HG02981 (cell line): ENCODE measurements around the gene ATG4D.
"Not testable (repeated sequence)": the region's sequence is repeated elsewhere in the genome, so short reads cannot be mapped to it uniquely, and the experiment has no call there.

Experiments used
- ATAC-seq: cut with Tn5 transposase; IDR thresholded peaks from one replicate; pipeline ENCODE4 v1.9.1; 2021; ENCODE audit warnings: mild to moderate bottlenecking, moderate library complexity; ENCODE audit not compliant: unreplicated experiment

ATG4D gene

DNA sequence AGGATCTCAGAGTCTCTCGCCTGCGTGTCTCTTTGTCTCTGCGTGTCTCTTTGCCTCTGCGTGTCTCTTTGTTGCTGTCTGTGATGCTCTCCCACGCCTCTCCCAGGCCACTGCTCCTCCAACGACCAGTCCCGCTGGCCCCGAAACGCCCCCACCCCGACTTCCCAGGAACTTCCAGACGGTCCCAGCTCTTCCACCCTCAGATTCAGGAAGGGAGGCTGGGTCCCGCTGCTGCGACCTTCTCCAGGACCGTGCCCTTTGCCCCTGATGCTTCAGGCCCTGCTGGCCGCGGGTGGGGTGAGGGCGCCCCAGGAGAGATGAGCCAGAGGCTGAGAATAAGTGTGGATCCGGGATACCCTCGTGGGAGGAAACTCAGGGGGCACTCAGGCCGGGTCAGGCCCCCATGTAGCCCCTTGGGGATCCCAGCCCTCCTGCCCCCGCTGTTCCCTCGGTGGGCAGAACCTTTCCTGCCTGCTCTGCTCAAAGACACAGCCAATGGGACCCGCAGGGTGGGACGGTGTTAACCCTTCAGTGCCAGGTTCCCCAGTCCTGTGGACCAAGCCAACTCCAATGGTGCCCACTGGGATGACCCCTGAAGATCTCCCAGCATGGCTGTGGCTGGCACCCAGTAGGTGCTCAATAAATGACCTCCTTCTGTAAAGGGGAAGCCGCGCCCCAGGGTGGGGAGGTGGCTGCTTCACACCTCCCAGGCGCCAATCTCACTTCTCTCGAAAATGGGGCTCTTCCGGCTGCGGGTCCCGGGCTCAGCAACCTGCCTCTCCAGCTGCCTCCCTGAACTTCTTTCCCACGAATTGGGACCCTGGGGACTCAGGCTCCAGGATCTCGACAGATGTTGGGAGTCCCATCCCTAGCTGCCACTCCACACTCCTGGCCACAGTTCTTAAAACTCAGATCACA, 25.0 kb upstream of the ATG4D start:
- no peak for ATAC-seq

- ATAC-seq: no peak
Measured at GRCh38 chr19:10519421-10519820, 24.3 kb upstream of the ATG4D start.

DNA sequence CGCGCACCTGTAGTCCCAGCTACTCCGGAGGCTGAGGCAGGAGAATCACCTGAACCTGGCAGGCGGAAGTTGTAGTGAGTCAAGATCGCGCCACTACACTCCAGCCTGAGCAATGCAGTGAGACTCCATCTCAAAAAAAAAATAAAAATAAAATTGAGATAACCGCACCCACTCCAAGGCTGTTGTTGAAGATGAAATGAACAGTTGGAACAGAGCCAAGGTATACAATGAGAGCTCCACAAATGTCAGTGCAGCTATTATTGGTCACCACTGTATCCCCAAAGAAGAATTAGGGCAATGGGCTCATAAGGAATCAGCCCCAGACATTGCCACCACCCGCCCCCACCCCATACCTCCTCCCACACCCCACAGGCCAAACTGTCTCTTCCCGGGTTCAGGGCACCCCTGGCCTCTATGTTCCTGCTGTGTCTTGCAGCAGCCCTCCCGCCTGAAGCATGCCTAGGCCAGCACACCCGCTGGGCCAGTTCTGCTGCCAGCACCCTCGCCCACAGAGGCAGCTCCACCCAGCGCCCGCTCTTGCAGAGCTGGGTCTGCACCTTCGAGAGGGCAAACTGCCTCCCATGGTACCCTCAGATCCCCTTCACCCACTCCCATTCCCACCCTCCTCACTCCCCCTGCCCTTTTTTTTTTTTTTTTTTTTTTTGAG, 22.9 kb upstream of the ATG4D start:
- ATAC-seq: no peak

DNA sequence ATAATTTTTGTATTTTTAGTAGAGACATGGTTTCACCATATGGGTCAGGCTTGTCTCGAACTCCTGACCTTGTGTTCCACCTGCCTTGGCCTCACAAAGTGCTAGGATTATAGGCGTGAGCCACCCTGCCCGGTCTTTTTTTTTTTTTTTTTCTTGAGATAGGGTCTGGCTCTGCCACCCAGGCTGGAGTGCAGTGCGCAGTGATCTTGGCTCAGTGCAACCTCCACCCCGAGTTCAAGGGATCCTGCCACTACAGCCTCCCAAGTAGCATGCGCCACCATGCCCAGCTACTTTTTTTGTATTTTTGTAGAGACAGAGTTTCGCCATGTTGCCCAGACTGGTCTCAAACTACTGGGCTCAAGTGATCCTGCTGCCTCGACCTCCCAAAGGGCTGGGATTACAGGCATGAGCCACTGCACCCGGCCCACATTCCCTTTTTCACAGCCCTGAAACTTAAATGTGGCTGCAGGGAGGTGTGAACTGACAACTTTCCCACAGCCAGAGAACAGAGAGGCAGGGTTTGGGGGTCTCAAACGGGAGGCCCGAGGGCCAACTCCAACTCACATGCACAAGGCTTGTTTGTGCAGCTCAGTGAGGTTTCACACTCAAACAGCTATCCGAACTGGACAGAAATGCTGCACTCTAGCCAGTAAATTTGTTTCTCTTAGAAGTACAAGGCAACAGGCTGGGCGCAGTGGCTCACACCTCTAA, 22.1 kb upstream of the ATG4D start:
- no peak for ATAC-seq

GRCh38 chr19:10523135-10523636, 20.5 kb upstream of the ATG4D start:
- ATAC-seq: no peak

GRCh38 chr19:10525636-10526035, 18.1 kb upstream of the ATG4D start:
- ATAC-seq: no peak

GRCh38 chr19:10526887-10527286, 16.8 kb upstream of the ATG4D start:
- ATAC-seq: not testable (repeated sequence)

DNA sequence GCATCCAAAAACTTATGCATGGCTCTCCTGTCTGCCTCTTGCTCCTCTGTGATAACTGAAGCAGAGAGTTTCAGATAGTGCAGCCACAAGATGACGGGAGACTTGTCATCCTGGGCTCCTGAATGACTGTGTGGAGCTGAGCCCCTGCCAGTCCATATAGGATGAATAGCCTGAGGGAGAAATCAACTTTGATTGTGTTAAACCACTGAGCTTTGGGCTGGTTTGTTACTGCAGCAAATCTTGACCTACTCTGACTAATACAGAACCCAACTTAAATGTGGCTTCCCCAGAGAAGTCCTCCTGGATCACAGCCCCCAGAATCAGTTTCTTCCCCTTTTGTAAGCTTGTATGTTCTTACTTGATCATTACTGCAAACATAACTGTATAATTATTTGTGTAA, 11.2 kb upstream of the ATG4D start:
- ATAC-seq: no peak

DNA sequence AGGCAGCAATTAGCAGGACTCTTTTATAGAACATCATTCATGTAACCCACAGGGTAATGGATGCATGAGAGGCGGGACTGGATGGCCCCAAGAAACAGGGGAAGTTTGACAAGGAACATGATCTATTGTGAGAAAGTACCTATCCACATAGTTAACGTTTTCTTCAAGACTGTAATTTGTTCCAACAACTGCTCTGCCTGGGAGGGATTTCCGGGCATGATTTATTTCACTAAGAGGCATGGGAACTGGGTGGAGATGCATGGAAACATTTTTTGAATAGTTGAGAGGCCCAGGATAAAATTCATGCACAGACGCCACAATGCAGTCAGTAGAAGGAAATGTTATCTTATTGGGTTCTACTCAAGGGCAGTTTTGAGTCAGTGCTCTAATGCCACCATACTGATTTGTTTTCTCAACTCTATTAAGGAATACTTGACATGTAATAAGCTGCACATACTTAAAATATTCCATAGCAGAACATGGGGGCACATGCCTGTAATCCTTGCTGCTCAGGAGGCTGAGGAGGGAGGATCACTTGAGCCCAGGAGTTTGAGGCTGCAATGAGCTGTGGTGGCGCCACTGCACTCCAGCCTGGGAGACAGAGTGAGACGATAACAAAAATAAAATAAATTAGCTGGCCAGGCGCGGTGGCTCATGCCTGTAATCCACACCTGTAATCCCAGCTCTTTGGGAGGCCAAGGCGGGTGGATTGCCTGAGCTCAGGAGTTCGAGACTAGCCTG, 9.9 kb upstream of the ATG4D start:
- no peak for ATAC-seq

- ATAC-seq: no peak
Measured at GRCh38 chr19:10535613-10536012, 8.1 kb upstream of the ATG4D start.

GRCh38 chr19:10537668-10538067, 6.0 kb upstream of the ATG4D start:
- no peak for ATAC-seq

DNA sequence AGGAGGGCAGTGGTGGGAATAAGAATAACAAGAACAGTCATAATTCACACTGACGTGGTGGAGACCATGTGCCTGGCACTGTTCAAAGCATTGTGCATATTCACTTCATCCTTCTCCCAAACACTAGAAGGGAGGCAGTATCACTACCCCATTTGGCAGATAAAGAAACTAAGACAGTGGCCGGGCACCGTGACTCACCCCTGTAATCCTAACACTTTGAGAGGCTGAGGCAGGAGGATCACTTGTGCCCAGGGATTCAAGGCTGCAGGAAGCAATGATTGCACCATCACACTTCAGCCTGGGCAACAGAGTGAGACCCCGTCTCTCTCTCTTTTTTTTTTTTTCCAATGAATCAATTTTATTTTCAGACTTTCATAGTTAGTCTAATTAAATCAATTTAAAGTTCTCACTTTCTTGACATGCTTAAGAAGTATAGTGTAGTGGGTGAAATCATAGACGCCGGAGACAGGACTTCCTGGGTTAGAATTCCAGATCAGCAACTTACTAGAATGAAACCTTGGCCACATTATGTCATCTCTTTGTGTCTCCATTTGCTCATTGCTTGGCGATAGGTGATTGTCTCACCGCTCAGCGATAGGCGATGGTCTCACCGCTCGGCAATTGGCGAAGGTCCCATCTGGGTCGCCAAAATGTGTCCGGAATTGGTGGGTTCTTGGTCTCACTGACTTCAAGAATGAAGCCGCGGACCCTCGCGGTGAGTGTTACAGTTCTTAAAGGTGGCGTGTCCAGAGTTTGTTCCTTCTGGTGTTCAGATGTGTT, 5.3 kb upstream of the ATG4D start:
- no peak for ATAC-seq

DNA sequence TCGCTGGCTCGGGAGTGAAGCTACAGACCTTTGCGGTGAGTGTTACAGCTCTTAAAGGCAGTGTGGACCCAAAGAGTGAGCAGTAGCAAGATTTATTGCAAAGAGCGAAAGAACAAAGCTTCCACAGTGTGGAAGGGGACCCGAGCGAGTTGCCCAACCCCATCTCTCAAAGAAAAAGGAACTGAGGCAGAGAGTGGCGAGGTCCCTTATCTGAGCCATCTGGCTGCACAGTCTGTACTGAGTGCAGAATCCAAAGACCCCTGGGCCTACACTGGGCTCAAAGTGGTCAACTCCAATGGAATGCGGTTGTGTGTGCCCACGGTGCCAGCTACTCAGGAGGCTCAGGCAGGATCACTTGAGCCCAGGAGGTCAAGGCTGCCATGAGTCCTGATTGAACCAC, 4.7 kb upstream of the ATG4D start:
- ATAC-seq: not testable (repeated sequence)

GRCh38 chr19:10543059-10543419, 665 bp upstream of the ATG4D start:
- ATAC-seq: no peak

DNA sequence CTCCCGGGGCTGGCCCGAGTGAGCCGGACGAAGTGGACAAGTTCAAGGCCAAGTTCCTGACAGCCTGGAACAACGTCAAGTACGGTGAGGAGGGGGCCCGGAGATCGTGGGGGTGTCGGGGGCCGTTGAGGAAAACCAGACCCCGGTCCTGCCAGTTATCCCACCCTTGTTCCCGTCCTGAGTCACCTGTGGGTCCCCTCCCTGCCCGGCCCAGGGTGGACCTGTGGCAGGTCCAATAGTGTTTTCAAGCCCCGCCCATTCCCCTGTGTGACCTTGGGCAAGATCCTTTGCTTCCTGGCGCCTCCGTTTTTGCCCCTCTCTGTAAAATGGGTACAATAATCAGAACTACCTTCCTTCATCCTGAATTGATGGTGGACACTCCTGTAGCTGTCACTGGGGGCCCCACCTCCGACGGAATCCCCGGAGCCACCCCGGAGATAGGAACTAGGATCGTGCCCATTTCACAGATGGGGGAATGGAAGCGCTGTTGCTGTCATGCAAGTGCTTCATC, 593 bp downstream of the ATG4D start:
- peak; percentile 23 for ATAC-seq

GRCh38 chr19:10544753-10545251, 1.1 kb downstream of the ATG4D start:
- no peak for ATAC-seq

DNA sequence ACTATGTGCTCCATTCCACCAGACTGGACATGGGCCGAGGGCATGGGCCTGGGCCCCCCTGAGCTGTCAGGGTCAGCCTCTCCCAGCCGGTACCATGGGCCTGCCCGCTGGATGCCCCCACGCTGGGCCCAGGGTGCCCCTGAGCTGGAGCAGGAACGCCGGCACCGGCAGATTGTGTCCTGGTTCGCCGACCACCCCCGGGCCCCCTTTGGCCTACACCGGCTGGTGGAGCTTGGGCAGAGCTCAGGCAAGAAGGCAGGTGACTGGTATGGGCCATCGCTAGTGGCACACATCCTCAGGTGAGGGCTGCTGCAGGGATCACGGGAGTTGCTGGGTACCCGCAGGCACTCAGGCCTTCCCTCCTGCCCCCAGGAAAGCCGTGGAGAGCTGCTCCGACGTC, 3.1 kb downstream of the ATG4D start:
- ATAC-seq: no peak

DNA sequence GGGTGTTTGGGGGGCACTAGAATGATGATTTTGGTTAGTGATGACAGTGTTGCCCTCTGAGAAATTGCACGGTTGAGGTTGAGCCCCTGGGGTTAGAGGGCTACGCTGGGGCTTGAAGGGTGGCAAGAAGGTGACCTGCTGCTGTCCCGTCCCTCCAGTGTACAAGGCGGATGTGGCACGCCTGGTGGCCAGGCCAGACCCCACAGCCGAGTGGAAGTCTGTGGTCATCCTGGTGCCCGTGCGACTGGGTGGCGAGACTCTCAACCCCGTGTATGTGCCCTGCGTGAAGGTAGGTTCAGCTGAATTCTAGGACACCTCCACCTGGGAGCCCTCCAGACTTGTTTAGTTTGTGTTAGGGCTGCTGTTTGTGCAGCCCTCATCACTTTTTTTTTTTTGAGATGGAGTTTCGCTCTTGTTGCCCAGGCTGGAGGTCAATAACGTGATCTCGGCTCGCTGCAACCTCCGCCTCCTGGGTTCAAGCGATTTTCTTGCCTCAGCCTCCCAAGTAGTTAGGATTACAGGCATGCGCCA, 5.1 kb downstream of the ATG4D start:
- ATAC-seq: no peak

- no peak for ATAC-seq
Measured at GRCh38 chr19:10549733-10550132, 6.0 kb downstream of the ATG4D start.
